Endodermal cell (in vitro differentiated cells): ENCODE measurements around the gene PGM5. TPM values are rescaled to one million over a fixed set of nuclear protein-coding genes. Genes with fewer than 3 reads are reported as not detected.

ENCODE experiments used
- DNase-seq: peaks from one replicate; pipeline ENCODE4 v3.0.0-alpha.2; 2017
- H3K27ac ChIP-seq: 2 replicates; pipeline ENCODE4 v1.5.1; 2013; ENCODE audit warnings: mild to moderate bottlenecking, low read depth, low read length, moderate library complexity
- H3K27me3 ChIP-seq: 2 replicates; pipeline ENCODE4 v1.6.1; 2013; ENCODE audit warnings: mild to moderate bottlenecking, low read length, moderate library complexity; ENCODE audit not compliant: insufficient read depth, control insufficient read depth, poor library complexity, severe bottlenecking
- H3K36me3 ChIP-seq: 2 replicates; pipeline ENCODE4 v1.7.0; 2013; ENCODE audit warnings: mild to moderate bottlenecking, low read length, moderate library complexity; ENCODE audit not compliant: control insufficient read depth, insufficient read depth
- H3K4me1 ChIP-seq: one replicate; pipeline ENCODE4 v1.7.0; 2013; ENCODE audit warnings: low read length; ENCODE audit not compliant: control insufficient read depth, insufficient read depth
- H3K4me3 ChIP-seq: 2 replicates; pipeline ENCODE4 v1.5.1; 2013; ENCODE audit warnings: mild to moderate bottlenecking, low read length, moderate library complexity
- H3K9ac ChIP-seq: 2 replicates; pipeline ENCODE4 v1.6.1; 2013; ENCODE audit warnings: mild to moderate bottlenecking, low read length, moderate library complexity; ENCODE audit not compliant: poor library complexity, severe bottlenecking; ENCODE audit errors: extremely low read depth
- H3K9me3 ChIP-seq: 2 replicates; pipeline ENCODE4 v1.6.1; 2013; ENCODE audit warnings: mild to moderate bottlenecking, low read length, moderate library complexity; ENCODE audit not compliant: control insufficient read depth
- H3K27ac Mint-ChIP-seq: 2 replicates; pipeline ENCODE4 v1.8.0; 2020; ENCODE audit warnings: mixed read lengths
- H3K27me3 Mint-ChIP-seq: 2 replicates; pipeline ENCODE4 v1.8.0; 2021; ENCODE audit warnings: mild to moderate bottlenecking, mixed read lengths; ENCODE audit not compliant: insufficient read depth
- H3K36me3 Mint-ChIP-seq: 2 replicates; pipeline ENCODE4 v1.8.0; 2020; ENCODE audit warnings: low read depth, mixed read lengths
- H3K4me1 Mint-ChIP-seq: 2 replicates; pipeline ENCODE4 v1.8.0; 2020; ENCODE audit warnings: mixed read lengths
- H3K4me3 Mint-ChIP-seq: 2 replicates; pipeline ENCODE4 v1.8.0; 2020; ENCODE audit warnings: mild to moderate bottlenecking, moderate library complexity, mixed read lengths
- H3K9me3 Mint-ChIP-seq: 2 replicates; pipeline ENCODE4 v1.8.0; 2020; ENCODE audit warnings: mild to moderate bottlenecking, mixed read lengths
- CTCF ChIP-seq: fragments of 200-600 bp; sonication (generic); conservative IDR thresholded peaks from 2 replicates; pipeline ENCODE4 v1.5.0; 2021; ENCODE audit warnings: antibody characterized with exemption, mild to moderate bottlenecking
- WGBS, 2 experiments: methylation state at CpG; one replicate each; pipeline versions ENCODE4 v1.1.5 to v1.1.7; 2013; ENCODE audit warnings: missing lambda C conversion rate in 2 of 2, mixed read lengths in 1 of 2; ENCODE audit not compliant: insufficient coverage in 1 of 2, insufficient read length in 1 of 2; 5-methylcytosine and 5-hydroxymethylcytosine counted together
- total RNA-seq, 2 donors: library from RNA; stranded (reverse); fragmentation: NEBNext Ultra II Directional in 1 of 2; extraction: Animal tissue kit (Norgen Biotek cat#: 25700) in 1 of 2; gene quantifications; 2 replicates in 1 of 2; 3 replicates in 1 of 2; pipeline ENCODE4 v1.2.1, GENCODE V29; 2021

The PGM5 gene
- total RNA-seq, 2 donors from 2014 or later = 0.33 to 0.64 TPM

DNA sequence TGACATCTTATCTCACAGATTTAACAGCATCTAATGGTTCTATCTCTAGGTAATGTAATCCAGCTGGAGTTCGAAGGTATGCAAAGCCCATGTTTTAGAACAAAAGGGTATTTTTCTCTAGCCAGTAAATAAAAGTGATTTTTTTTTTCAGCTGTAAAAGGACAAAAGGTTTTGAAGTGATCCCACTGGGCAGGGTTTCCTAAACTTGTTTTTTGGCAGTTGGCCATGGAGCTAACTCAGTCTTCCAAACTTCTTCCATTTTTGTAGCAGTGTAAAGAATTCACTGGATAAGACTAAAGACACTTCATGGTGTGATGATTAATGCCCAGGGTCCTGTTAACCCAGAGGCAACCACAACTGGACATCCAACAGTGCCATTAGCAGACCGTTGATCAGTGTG is 120.4 kb downstream of the PGM5 start:
- no peaks in the 10 kb centered on the region for H3K27me3 ChIP-seq
- H3K9ac ChIP-seq = no peak overlapping the region
- no peaks in the 10 kb centered on the region for H3K36me3 ChIP-seq
- TF ChIP-seq CTCF = no peak
- Mint-ChIP-seq H3K4me3 (no peak overlapping the region), H3K9me3 (no peaks in the 10 kb centered on the region), H3K4me1 (peaks cover 27% of the 10 kb centered on the region), H3K27ac (no peak overlapping the region), H3K27me3 (peaks cover 38% of the 10 kb centered on the region), H3K36me3 (no peaks in the 10 kb centered on the region)
- H3K27ac ChIP-seq = no peak overlapping the region
- peaks cover 7% of the 10 kb centered on the region for H3K9me3 ChIP-seq
- DNase-seq = no peak
- H3K4me3 ChIP-seq = peak overlapping the region; percentile 6
- peaks cover 14% of the 10 kb centered on the region for H3K4me1 ChIP-seq
- 85 to 89% methylated on average over 2 of the region's 2 CpGs for WGBS, 2 experiments

- Mint-ChIP-seq H3K4me1 (peaks cover 27% of the 10 kb centered on the region), H3K36me3 (no peaks in the 10 kb centered on the region), H3K27ac (no peak overlapping the region), H3K4me3 (no peak overlapping the region), H3K9me3 (no peaks in the 10 kb centered on the region), H3K27me3 (peaks cover 57% of the 10 kb centered on the region)
- Histone ChIP-seq H3K9me3 (peaks cover 2% of the 10 kb centered on the region), H3K9ac (no peak overlapping the region), H3K27me3 (peaks cover 32% of the 10 kb centered on the region), H3K4me1 (peaks cover 14% of the 10 kb centered on the region), H3K27ac (no peak overlapping the region), H3K4me3 (no peak overlapping the region), H3K36me3 (no peaks in the 10 kb centered on the region)
- no peak for DNase-seq
- WGBS, 2 experiments = 54 to 67% methylated on average over 3 of the region's 3 CpGs
- TF ChIP-seq CTCF = no peak
Measured at GRCh38 chr9:68480807-68481206, 124.4 kb downstream of the PGM5 start.

DNA sequence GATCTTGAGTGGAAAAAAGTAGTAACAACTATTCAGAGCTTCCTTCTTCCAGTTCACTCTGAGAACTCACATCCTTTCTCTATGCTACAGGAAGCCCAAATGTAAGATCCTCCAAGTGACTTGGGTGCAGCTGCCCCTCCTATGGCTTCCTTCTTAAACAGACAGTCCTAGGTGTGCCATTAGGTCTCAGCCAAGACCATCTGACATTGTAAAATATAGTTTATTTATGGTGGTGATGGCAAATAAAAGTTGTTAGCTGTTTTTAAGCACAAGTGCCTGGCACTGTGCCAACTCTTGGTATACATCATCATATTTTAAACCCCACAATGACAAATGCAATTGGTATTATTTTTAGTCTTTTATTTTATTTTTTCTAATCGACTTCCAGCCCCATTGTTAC is 126.1 kb downstream of the PGM5 start:
- H3K36me3 ChIP-seq = no peaks in the 10 kb centered on the region
- no peak overlapping the region for H3K4me3 ChIP-seq
- DNase-seq = no peak
- peaks cover 11% of the 10 kb centered on the region for H3K4me1 ChIP-seq
- H3K9me3 ChIP-seq = peaks cover 15% of the 10 kb centered on the region
- peaks cover 38% of the 10 kb centered on the region for H3K27me3 ChIP-seq
- no peaks in the 10 kb centered on the region for H3K36me3 Mint-ChIP-seq
- H3K4me1 Mint-ChIP-seq = peaks cover 17% of the 10 kb centered on the region
- peaks cover 60% of the 10 kb centered on the region for H3K27me3 Mint-ChIP-seq
- no peak overlapping the region for H3K9ac ChIP-seq
- WGBS, 2 experiments = 79% methylated on average over 1 of the region's 1 CpG; no CpG with 5 or more reads in 1 of the 2 experiments
- no peak for TF ChIP-seq CTCF
- no peak overlapping the region for H3K4me3 Mint-ChIP-seq
- peaks cover 7% of the 10 kb centered on the region for H3K9me3 Mint-ChIP-seq
- H3K27ac ChIP-seq = no peak overlapping the region
- H3K27ac Mint-ChIP-seq = no peak overlapping the region
